NCI-H345 (cell line): ENCODE data around the gene LCE7A.
A peak's percentile ranks its signal among the peaks of the same experiment; 100 is the strongest.

Source experiments
- DNase-seq: peaks from one replicate; lab custom pipeline; 2025; lab: John Stamatoyannopoulos, UW

The LCE7A gene, protein sequence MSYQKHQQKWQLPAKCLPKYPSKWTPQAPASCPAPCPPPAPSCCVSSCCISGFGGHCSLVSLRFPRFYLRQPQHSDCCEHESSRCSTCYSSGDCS

DNA sequence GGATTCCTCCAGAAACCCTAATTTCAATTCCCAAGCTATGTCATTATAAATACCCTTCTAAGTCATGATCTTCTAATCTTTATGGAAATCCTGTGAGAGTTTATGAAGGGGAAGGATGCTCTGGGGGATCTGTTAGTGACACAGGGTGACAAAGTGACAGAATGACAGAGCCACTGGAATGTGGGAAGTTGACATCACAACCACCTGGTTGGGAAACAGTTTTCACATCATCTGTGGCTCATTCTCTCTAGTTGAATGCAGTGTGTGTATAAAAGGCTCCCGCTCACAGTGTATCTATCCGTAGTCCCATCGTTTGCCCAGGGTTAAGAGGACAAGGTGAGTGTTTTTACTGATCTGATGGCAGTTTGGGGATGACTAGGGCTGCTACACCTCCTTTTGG is at the start of gene LCE7A:
LCE7A (plus strand) TSS at position 301 of the 400 bp plus-strand sequence. CDS start 702 bp downstream, outside the sequence.
- DNase-seq: no peak

DNA sequence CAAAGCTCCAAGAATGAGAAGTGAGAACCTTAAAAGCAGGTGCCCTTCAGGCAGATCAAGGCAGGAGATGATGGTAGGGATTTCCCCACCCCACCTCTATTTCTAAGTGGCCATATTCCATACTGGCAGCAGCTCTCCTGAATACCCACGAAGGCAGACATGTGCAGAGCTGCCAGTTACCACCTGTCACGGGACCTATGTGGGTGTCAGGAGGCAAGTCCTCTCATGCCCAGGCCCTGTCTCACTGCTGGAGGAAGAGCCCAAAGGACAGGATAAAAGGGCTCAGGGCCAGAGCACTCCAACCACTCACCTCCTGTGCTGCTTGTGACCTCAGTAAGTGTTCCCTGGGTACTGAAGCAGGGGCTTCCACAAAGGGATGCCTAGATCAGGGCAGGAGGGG is 48.7 kb upstream of the LCE7A start:
- no peak for DNase-seq

DNA sequence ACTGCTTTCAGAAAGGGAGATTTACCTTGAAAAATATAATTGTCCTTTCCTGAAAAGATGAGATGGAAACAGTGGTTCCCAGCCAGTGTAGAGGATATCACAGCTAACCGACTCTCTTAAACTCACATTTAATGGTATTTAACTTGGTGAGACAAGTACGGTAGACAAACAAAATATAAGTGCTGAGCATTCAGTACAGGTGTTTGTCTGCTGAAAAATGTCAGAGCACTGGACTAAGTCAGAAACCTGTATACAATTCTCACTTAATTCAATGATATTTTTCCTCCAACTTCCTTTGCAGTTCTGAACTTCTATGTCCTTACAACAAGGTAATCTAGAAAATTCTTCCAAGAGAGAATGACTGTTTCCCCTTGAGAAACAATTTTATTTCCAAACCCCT is 48.1 kb upstream of the LCE7A start, which contains the start of gene LCE1B:
LCE1B (plus strand) TSS at position 301 of the 400 bp plus-strand sequence. CDS start 476 bp downstream, outside the sequence.
- no peak for DNase-seq

DNA sequence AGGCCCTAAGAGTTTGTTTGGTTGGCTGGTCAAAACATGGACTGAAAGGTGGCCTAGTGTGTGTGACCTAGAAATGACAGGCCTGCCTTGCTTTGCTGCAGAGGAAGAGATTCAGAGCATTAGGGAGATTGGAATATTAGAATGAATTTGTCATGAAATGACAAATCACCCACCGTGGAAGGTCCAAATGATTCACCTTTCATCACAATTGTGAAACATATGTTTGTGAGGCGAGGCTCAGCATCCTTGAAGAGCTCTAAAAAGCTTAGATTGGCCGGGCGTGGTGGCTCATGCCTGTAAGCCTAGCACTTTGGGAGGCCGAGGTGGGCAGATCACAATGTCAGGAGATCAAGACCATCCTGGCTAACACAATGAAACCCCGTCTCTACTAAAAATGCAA is 42.5 kb upstream of the LCE7A start:
- no peak for DNase-seq

DNA sequence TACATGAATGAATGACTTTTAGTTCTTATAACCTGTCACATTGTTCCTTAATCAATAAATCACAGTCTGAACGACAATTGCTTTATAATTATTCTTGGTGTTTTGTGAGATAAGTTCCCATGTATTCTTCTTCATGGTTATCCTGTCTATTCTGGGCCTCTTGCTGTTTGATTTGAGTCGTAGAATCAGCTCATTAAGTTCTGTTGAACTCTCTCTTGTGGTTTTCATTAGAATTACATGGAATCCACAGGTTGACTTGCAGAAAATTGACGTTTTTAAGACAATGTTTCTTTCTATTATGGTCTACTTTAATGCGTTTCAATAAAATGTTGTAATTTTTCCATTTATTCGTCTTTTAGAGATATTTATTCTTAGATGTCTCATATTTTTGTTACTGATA is 36.5 kb upstream of the LCE7A start:
- no peak for DNase-seq

DNA sequence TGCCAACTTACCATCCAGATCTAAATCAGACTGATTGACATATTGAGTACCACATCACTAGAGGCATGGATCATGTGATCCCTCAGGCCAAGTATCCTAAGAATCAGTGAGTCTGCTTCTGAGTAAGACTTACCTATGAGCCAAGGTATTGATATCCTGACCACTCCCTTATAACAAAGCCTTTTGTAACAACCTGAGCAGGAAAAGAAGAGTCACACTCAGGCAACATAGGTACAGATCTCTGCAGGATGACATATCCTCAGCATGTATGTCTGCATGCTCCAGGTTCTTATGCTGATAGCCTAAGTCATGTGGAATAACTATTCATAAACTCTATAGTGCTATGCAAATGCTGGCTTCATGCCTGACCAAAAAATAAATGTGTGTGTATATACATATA is 34.8 kb upstream of the LCE7A start:
- no peak for DNase-seq

DNA sequence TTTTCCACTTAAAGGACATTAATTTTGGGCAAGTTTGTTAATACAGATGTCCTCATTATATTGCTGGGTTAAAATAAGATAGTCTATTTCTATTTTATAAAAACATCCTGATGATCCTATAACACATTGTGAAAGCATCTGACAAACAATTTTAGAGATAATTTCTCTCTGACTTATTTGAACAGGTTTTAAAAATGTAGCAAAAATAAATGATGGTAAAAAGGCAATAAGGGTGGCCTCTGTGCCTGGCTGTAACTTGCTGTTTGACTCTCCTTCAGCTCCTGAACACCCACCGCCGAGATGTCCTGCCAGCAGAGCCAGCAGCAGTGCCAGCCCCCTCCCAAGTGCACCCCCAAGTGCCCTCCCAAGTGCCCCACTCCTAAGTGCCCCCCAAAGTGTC is 32.6 kb upstream of the LCE7A start, which contains the start of gene LCE1A:
LCE1A (plus strand) TSS at position 301 of the 400 bp plus-strand sequence; CDS start at position 301, 0 bp downstream.
- no peak for DNase-seq

DNA sequence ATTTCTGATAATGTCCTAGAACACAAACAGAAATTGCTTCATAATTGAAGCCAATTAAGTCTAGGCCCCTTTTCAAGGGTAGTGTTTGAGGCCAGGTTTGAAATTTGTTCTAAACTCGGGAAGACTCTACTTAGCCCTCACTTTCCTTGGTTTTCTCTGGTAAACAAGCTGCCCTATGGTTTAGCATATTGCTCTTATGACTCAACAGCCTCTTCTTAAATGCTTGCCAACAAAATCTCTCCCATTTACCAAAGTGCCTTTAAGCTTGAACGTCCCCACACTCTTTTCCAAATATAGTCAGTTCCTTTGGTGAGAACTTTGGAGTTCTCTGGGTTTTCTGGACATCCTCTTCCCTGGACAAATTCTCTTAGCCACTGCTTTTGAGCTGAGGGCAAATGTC is 22.9 kb upstream of the LCE7A start:
- DNase-seq: no peak

DNA sequence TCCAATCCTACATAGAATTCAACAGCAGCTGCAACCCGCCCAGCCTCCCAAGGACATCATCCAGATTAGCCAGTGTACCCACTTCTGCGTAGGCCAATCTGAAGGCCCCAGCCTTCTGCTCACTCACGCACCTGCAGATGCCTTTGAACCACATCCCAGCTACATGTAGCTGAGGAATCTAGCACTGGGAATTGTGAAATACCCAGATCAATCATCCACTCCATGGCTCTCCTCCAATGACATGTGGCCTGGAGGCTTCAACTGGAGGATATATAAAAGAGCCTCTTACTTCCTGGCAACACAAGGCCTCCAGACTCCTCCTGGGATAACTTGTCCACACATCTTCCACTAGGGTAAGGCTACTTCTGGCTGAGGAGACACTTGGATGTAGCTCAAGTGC is 17.2 kb upstream of the LCE7A start, which contains the start of gene LCE6A:
LCE6A (plus strand) TSS at position 301 of the 400 bp plus-strand sequence. CDS start 665 bp downstream, outside the sequence.
- no peak for DNase-seq

DNA sequence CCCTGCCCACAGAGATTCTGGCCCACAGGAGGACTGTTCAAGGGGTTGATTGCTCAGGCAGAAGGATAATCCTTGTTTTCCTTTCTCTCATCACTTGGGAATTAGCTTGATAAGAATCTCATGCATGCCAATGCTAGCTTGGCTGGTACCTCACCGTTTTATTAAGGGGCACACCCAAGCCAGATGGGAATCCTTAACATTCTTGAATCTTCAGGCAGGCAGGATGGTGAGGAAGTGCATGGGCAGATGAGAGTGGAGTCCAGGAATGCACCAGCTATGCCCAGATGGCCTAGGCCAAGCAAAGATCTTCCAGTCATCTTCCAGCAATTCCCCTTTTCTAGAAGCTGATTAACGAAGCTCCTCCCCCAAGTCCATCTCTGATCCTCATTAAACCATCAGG is 4.1 kb upstream of the LCE7A start:
- DNase-seq: no peak

DNA sequence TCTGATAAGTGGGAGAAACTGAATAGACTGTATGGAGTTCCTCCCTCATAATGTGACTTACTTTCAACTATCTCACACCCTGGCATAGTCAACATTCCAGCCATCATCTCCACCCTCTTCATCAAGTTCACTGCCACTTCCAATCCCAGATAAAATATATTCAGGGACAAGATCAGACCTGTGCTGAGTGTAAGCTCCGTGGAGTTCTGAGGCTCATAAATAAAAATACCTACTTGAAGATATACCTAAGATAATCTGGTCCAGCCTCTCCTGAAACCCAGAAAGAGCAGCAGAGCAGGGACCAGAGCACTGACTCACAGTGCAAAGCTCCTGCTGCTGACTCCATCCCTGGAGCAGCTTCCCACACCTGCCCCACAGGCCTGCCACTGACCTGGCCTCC is 1.7 kb upstream of the LCE7A start:
- no peak for DNase-seq

DNA sequence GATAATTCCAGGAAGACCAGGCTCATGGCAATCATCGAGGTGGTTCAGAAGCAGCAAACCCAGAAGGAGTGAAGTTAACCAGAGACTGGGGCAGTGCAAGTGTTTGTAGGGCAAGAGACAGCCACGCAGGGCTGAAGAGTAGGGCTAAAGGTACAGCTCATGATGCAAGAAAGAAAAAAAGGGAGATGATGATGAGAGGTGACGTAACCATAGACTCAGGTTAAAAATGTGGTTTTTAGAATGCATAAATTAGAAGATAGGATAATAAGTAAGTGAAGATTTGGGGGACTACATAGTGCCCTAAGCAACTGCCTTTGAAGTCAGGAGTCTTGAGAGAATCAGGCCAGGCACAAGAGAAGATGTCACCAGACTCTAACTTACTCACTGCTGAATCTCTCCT is 333 bp downstream of the LCE7A start:
- DNase-seq: no peak

DNA sequence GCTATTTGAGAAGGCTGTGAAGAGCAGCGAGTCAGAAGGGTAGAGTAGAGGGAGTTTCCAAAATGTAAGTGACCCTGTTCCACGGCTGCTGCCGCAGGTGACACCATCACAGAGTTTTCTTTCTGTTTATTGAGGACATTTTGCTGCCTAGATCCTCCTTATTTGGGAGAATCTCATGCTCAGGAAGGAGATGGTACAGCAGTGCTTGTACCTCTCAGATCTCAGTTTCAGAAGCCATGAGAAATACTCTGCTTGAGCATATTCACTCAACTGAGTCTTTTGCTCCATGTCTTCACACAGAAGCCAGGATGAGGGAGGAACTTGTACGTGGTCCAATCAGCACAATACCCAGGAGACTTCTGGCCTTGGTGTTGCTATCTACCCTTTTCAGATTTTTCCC is 1.6 kb downstream of the LCE7A start:
- no peak for DNase-seq

DNA sequence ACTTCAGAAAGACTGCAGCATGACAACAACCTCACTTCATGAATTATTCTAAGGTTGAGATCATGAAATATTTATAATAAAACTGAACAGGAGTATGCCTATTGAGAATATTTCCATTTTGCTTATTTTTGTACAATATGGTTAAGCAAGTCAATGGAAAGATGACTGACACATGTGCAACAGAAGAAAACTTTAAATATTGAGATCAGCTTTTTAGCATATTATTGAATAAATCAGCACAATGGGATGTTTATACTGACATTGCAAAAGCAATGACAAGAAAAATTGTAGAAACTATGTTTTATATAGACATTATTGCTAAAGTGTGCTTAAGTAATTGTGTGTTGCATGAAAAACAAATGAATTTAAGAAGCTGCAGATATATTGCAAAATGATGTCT is 4.6 kb downstream of the LCE7A start:
- no peak for DNase-seq

DNA sequence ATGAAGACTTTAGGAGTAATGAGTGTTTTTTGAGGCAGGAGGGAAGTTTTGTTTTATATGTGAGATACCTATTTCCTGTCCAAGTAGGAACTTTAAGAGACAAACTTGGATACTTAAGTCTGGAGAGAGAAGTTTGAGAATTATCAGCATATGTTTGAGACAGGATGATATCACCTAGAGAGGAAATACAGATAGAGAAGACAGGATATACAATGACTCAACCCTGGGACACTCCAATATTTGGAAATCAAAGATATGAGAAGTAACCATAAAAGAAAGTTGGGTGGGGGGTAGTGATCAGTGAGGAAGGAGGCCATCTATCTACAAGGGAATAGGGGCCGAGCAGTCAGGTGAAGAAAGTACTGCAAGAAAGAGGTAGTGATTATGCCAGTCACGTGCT is 6.5 kb downstream of the LCE7A start:
- no peak for DNase-seq

DNA sequence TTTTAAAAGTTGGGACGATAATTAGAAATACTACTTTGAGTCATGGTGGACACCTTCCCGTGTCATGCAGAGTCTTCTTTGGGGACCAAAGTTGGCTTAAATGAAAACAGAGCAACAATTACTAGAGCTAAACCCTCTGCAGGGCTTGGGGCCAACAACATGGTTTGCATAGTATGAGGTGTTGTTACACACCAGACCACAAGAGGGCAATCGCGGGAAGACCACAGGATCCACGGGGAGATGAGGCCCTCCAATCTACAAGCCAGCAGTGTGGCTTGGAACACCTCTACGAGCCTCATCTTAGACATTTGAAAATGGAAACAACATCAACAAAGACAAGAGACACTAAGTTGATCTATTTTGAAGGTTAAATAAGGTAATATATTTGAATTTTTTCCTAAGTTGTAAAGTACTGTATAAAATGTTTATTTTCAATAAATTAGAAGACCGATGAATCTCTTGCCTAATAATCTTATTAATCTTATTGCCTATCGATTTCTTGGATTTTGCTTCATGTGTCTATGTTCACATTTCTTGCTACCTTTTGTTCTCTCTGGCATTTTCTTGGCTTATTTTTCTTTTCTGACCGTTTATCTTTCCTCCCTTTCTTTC is 10.1 kb downstream of the LCE7A start:
- peak; percentile 75 for DNase-seq

DNA sequence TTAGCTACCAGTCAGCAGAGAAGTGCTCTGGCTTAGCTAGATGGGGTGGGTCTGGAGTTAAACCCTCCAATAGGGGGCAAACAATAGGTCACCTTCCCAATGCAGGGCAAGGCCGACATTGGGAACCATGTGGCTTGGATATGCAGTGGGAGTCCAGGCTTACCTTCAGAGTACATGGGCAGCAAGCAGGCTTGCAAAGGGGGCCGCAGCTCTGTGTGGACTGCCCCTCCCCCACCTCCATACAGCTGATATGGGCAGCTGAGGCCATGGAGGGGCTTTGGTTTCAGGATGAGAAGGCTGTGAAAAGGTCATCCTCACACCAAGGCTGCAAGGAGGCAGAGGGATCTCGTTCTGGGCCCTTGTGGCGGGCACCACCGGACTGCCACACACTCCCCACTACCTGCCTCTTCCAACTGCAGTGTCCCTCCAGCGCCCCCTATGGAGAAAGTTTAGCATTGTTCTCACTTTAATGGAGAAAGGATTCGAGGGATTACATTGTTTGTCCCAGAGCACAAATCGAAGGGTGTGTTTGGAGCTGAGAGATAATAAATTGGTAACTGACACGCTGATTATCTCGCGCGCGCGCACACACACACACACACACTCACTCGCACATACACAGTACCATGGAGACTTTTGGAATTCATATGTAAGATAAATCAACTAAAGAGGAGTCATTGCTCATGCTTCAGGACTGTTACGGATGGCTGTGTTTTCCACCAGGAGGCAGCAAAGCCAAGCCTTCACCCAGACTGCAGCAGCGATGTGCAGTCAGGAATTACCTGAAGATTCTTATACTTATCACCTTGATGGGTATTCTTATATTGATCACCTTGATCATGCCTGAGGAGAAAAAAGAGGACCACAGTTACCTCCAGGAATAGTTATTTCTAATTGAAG is 11.3 kb downstream of the LCE7A start:
- peak; percentile 30 for DNase-seq

DNA sequence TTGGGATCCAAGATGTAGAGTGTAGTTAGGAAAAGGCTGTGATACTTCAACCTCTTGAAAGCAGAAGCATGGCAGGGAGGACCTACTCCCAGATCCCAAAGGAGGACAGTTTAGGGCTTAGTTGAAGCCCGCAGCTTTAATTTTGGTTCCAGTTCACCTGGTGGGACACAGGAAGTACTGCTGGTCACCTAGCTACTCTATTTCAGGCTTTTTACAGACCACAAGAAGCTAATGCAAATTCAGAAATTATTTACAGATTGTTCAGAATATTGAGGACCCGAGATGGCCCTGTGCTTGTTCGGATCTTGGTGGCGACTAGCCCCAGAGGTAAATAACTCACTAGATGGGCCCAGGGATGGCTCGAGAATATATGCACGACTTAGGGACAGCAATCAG is 11.9 kb downstream of the LCE7A start:
- DNase-seq: no peak

DNA sequence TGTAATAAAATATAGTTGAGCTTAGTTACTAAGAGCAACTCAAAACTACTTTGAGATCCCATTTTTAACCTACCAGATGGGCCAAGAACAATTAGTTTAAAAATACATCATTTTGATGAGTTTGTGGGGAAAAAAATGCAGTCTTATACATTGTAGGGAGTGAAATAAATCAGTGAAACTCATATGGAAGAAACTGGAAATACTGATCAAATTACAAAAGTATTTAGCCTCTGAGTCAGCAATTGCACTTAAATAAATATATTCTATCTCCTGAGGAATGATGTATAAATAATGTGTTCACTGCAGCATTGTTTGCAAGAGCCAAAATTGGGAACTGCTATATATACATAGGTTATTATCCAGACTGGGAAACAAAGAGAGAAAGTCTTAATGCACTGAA is 13.7 kb downstream of the LCE7A start:
- no peak for DNase-seq

DNA sequence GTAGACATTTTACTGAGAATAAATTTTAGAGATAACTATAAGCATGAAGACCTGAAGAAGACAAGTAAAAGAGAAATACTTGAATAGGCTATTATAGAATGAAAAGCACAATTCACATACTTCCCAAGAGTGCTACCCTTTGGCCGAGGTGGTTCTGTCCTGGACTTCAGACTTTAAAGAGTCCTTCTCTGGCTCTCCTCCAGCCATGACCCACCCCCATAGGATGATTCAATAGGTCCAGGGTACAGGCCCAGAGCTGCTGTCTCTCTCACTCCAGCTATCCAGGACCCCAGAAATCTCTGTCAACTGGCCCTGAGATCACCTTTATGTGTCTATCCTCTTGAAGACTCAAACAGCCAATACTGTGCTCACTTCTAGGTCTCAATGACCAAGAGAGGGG is 17.0 kb downstream of the LCE7A start:
- no peak for DNase-seq

DNA sequence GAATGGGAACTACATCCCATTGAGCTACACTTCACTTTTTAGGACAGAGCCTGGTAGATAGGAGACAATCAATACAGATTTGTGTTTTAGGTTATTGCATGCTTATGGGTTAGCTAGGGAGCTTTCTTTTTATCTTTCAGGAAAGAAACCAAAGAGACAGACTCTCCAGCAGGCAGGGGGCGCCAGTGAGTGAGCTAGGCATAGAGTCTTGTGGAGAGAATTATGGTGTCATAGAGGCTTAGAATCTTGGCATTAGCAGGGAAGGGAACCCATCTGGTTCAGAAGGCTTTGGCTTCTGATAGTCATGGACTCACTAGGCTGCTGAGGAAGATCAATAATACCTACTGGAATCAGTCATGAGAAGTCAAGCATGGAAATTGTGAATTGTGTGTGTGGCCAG is 18.2 kb downstream of the LCE7A start, which contains the start of gene SMCP:
SMCP (plus strand) TSS at position 281 of the 400 bp plus-strand sequence. CDS start 6,101 bp downstream, outside the sequence.
- no peak for DNase-seq

DNA sequence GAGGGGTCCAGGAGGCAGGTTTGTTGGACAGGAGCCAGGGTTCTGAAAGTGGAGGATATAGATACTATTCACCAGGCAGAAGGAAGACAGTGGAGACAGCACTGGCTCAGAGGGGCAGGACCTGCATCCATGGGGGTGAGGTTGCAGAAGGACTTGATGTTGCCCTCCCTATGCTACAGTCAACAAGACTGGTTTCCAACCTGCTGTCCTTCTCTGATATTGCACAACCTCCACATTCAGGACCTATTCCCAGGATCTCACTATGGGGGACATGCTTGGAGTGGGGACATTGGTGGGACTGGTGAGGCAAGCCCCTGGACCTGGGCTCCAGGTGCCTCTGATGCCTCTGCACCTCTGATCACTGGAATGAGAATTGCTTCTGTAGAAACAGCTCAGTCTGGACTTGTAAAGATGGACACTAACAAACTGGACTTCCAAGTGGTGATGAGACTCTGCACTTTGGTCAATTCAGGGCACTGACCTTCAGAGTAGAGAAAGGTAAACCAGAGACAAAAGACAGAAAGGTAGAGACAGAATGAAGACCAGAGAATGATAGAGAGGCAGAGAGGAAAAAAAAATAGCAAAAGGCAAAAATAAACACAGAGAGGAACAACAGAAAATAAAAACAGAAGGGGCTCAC is 19.9 kb downstream of the LCE7A start:
- DNase-seq: no peak
